Measurements from ENCODE around the gene TNFRSF12A.

The TNFRSF12A gene

GRCh38 chr16:2991566-2992261 is 28.5 kb upstream of the TNFRSF12A start:
- no peak for DNase-seq (ENCODE audit: low read depth)
- TF ChIP-seq, protein P1, sequence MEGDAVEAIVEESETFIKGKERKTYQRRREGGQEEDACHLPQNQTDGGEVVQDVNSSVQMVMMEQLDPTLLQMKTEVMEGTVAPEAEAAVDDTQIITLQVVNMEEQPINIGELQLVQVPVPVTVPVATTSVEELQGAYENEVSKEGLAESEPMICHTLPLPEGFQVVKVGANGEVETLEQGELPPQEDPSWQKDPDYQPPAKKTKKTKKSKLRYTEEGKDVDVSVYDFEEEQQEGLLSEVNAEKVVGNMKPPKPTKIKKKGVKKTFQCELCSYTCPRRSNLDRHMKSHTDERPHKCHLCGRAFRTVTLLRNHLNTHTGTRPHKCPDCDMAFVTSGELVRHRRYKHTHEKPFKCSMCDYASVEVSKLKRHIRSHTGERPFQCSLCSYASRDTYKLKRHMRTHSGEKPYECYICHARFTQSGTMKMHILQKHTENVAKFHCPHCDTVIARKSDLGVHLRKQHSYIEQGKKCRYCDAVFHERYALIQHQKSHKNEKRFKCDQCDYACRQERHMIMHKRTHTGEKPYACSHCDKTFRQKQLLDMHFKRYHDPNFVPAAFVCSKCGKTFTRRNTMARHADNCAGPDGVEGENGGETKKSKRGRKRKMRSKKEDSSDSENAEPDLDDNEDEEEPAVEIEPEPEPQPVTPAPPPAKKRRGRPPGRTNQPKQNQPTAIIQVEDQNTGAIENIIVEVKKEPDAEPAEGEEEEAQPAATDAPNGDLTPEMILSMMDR (conservative IDR thresholded peaks at IDR 0.05; ENCODE audit: control insufficient read depth, insufficient read depth, low read depth, low read length), result no peak
- no peak overlapping the region for H3K4me3 ChIP-seq (ENCODE audit: control insufficient read depth, low read depth, low read length)

DNA sequence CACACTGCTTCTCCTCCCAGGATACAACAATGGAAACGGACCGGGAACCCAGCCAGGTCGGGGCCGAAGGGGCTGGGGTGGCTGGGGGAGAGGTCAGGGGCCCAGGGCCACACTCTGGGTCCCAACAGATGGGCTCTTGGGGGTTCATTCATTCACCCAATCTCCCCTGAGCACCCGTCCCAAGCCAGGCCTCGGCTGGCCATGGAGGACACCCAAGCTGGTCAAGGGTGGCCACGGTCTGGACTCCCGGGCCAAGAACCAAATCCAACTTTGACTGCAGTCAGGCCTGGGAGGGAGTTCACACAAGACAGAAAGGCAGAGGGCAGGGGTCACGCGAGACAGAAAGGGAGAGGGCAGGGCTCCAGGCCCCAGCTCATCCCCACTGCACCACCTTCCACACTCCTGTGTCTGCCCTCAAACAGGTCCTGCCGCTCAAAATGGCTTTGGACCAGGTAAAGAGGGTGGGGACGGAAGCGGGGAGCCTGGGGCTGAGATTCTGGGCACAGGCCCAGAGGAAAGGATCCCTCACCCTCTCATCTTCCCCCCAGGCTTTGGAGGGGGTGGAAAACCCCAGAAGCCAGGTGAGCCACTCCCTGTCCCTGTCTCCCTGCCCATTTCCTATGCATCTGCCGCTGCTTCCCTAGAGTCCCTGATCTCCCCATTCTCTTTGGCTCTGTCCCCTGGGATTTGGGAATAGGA is 27.6 kb upstream of the TNFRSF12A start:
- DNase-seq (ENCODE audit: low read depth), result no peak
- TF ChIP-seq, protein P1 (conservative IDR thresholded peaks at IDR 0.05; ENCODE audit: control insufficient read depth, insufficient read depth, low read depth, low read length), result no peak
- no peak overlapping the region for H3K4me3 ChIP-seq (ENCODE audit: control insufficient read depth, low read depth, low read length)

DNA sequence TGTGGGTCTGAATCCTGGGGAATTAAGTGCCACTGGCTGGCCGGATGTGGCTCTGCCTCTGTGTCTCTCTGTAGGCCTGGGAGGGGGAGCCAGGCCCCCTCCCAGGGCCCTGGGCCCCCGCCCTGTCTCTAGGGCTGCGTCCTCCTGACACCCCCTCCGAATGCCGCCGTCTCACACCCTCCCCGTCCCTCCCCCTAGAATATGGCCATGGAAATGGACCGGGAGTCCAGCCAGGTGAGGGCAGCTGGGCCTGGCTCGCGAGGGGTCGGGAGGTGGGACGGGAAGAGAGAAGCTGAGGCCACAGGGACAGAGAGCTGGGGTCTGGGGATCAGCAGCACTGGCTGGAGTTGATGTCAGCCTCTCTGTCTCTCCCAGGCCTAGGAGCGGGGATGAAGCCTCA is 23.9 kb upstream of the TNFRSF12A start:
- no peak overlapping the region for H3K4me3 ChIP-seq (ENCODE audit: control insufficient read depth, low read depth, low read length)
- DNase-seq (ENCODE audit: low read depth), result no peak
- TF ChIP-seq, protein P1 (conservative IDR thresholded peaks at IDR 0.05; ENCODE audit: control insufficient read depth, insufficient read depth, low read depth, low read length), result no peak

- no peak overlapping the region for H3K4me3 ChIP-seq (ENCODE audit: control insufficient read depth, low read depth, low read length)
- TF ChIP-seq, protein P1 (conservative IDR thresholded peaks at IDR 0.05; ENCODE audit: control insufficient read depth, insufficient read depth, low read depth, low read length), result no peak
- DNase-seq (ENCODE audit: low read depth), result no peak
Measured at GRCh38 chr16:2999929-3000328, 20.2 kb upstream of the TNFRSF12A start.

GRCh38 chr16:3000540-3000939 is 19.6 kb upstream of the TNFRSF12A start:
- no peak overlapping the region for H3K4me3 ChIP-seq (ENCODE audit: control insufficient read depth, low read depth, low read length)
- TF ChIP-seq, protein P1 (conservative IDR thresholded peaks at IDR 0.05; ENCODE audit: control insufficient read depth, insufficient read depth, low read depth, low read length), result no peak
- no peak for DNase-seq (ENCODE audit: low read depth)

- TF ChIP-seq, protein P1 (conservative IDR thresholded peaks at IDR 0.05; ENCODE audit: control insufficient read depth, insufficient read depth, low read depth, low read length), result no peak
Measured at GRCh38 chr16:3001316-3001715, 18.9 kb upstream of the TNFRSF12A start.

More at GRCh38 chr16:3001316-3001715, 18.9 kb upstream of the TNFRSF12A start:
- H3K4me3 ChIP-seq (ENCODE audit: control insufficient read depth, low read depth, low read length), result no peak overlapping the region
- no peak for DNase-seq (ENCODE audit: low read depth)

Measured in fibroblast of mammary gland (primary cell).